ENCODE results near the gene SCTR. TPM values are rescaled to one million over a fixed set of nuclear protein-coding genes. Genes with fewer than 3 reads are reported as not detected.
A peak's percentile ranks its signal among the peaks of the same experiment; 100 is the strongest.

SCTR gene
- total RNA-seq, 1 experiment from 2014 or later = not detected

GRCh38 chr2:119489232-119489952 is 34.9 kb downstream of the SCTR start:
- no peak for DNase-seq (ENCODE audit: low read depth in 1 of 2, low spot score in 2 of 2)

GRCh38 chr2:119488245-119489214 is 35.8 kb downstream of the SCTR start:
- Histone ChIP-seq H3K4me1 (replicated peaks) (peaks cover 46% of the 10 kb centered on the region), H3K4me3 (no peak overlapping the region), H3K27ac (no peak overlapping the region), H3K9me3 (replicated peaks) (no peaks in the 10 kb centered on the region), H3K27me3 (replicated peaks) (no peaks in the 10 kb centered on the region), H3K36me3 (no peaks in the 10 kb centered on the region)
- no peak for DNase-seq (ENCODE audit: low read depth in 1 of 2, low spot score in 2 of 2)

More at GRCh38 chr2:119489232-119489952, 34.9 kb downstream of the SCTR start:
- Histone ChIP-seq H3K4me1 (replicated peaks) (peaks cover 46% of the 10 kb centered on the region), H3K27me3 (replicated peaks) (no peaks in the 10 kb centered on the region), H3K27ac (no peak overlapping the region), H3K4me3 (no peak overlapping the region), H3K9me3 (replicated peaks) (no peaks in the 10 kb centered on the region), H3K36me3 (no peaks in the 10 kb centered on the region)

GRCh38 chr2:119487434-119488244 is 36.6 kb downstream of the SCTR start:
- Histone ChIP-seq H3K9me3 (replicated peaks) (no peaks in the 10 kb centered on the region), H3K36me3 (no peaks in the 10 kb centered on the region), H3K4me1 (replicated peaks) (peaks cover 52% of the 10 kb centered on the region), H3K4me3 (no peak overlapping the region), H3K27ac (no peak overlapping the region), H3K27me3 (replicated peaks) (no peaks in the 10 kb centered on the region)
- DNase-seq (ENCODE audit: low read depth in 1 of 2, low spot score in 2 of 2) = no peak

GRCh38 chr2:119486886-119487285 is 37.4 kb downstream of the SCTR start:
- Histone ChIP-seq H3K4me1 (replicated peaks) (peaks cover 45% of the 10 kb centered on the region), H3K4me3 (no peak overlapping the region), H3K27me3 (replicated peaks) (no peaks in the 10 kb centered on the region), H3K27ac (no peak overlapping the region), H3K36me3 (no peaks in the 10 kb centered on the region), H3K9me3 (replicated peaks) (no peaks in the 10 kb centered on the region)
- peak in 1 of 2 experiments; percentile 8 for DNase-seq (ENCODE audit: low read depth in 1 of 2, low spot score in 2 of 2)

- H3K27ac ChIP-seq = no peak overlapping the region
- no peaks in the 10 kb centered on the region for H3K36me3 ChIP-seq
- H3K4me3 ChIP-seq = no peak overlapping the region
- H3K9me3 ChIP-seq (replicated peaks) = no peaks in the 10 kb centered on the region
- DNase-seq (ENCODE audit: low read depth in 1 of 2, low spot score in 2 of 2) = peak in 1 of 2 experiments; percentile 37
- peaks cover 39% of the 10 kb centered on the region for H3K4me1 ChIP-seq (replicated peaks)
- no peaks in the 10 kb centered on the region for H3K27me3 ChIP-seq (replicated peaks)
These were observed 38.0 kb downstream of the SCTR start for GRCh38 chr2:119486196-119486827.

- Histone ChIP-seq H3K36me3 (no peaks in the 10 kb centered on the region), H3K4me1 (replicated peaks) (peaks cover 31% of the 10 kb centered on the region), H3K4me3 (no peak overlapping the region), H3K9me3 (replicated peaks) (no peaks in the 10 kb centered on the region), H3K27ac (no peak overlapping the region), H3K27me3 (replicated peaks) (no peaks in the 10 kb centered on the region)
- DNase-seq (ENCODE audit: low read depth in 1 of 2, low spot score in 2 of 2) = peak in 1 of 2 experiments; percentile 28
These were observed 38.8 kb downstream of the SCTR start for GRCh38 chr2:119485336-119486110.

- no peak overlapping the region for H3K27ac ChIP-seq
- no peak overlapping the region for H3K4me3 ChIP-seq
- H3K4me1 ChIP-seq (replicated peaks) = peaks cover 24% of the 10 kb centered on the region
- no peaks in the 10 kb centered on the region for H3K36me3 ChIP-seq
- peak; percentile 20 to 52 for DNase-seq (ENCODE audit: low read depth in 1 of 2, low spot score in 2 of 2)
- no peaks in the 10 kb centered on the region for H3K9me3 ChIP-seq (replicated peaks)
- no peaks in the 10 kb centered on the region for H3K27me3 ChIP-seq (replicated peaks)
These were observed 39.4 kb downstream of the SCTR start for GRCh38 chr2:119484834-119485233.

GRCh38 chr2:119483896-119484718 is 40.2 kb downstream of the SCTR start:
- no peaks in the 10 kb centered on the region for H3K27me3 ChIP-seq (replicated peaks)
- H3K36me3 ChIP-seq = no peaks in the 10 kb centered on the region
- H3K27ac ChIP-seq = no peak overlapping the region
- peak in 1 of 2 experiments; percentile 33 for DNase-seq (ENCODE audit: low read depth in 1 of 2, low spot score in 2 of 2)
- H3K4me3 ChIP-seq = no peak overlapping the region
- H3K9me3 ChIP-seq (replicated peaks) = no peaks in the 10 kb centered on the region
- H3K4me1 ChIP-seq (replicated peaks) = peaks cover 17% of the 10 kb centered on the region

GRCh38 chr2:119483395-119483753 is 40.9 kb downstream of the SCTR start:
- Histone ChIP-seq H3K27me3 (replicated peaks) (no peaks in the 10 kb centered on the region), H3K4me3 (no peak overlapping the region), H3K27ac (no peak overlapping the region), H3K9me3 (replicated peaks) (no peaks in the 10 kb centered on the region), H3K4me1 (replicated peaks) (peaks cover 16% of the 10 kb centered on the region), H3K36me3 (no peaks in the 10 kb centered on the region)
- DNase-seq (ENCODE audit: low read depth in 1 of 2, low spot score in 2 of 2) = peak in 1 of 2 experiments; percentile 31

- Histone ChIP-seq H3K27ac (no peak overlapping the region), H3K9me3 (replicated peaks) (no peaks in the 10 kb centered on the region), H3K36me3 (no peaks in the 10 kb centered on the region), H3K4me1 (replicated peaks) (peaks cover 16% of the 10 kb centered on the region), H3K27me3 (replicated peaks) (no peaks in the 10 kb centered on the region), H3K4me3 (no peak overlapping the region)
- DNase-seq (ENCODE audit: low read depth in 1 of 2, low spot score in 2 of 2) = peak in 1 of 2 experiments; percentile 42
These were observed 41.5 kb downstream of the SCTR start for GRCh38 chr2:119482481-119483394.
